Iris pigment epithelial cell (primary cell): Measurements from ENCODE around the gene PSMD3.
"Not testable (repeated sequence)": the region's sequence is repeated elsewhere in the genome, so short reads cannot be mapped to it uniquely, and the experiment has no call there.

Experiments
- DNase-seq: peaks from one replicate; pipeline ENCODE4 v3.0.0-alpha.2; 2011; ENCODE audit warnings: low read depth

The PSMD3 gene

GRCh38 chr17:39980351-39981206, at the start of gene PSMD3:
Gene PSMD3 (plus strand): TSS chr17:39980807. CDS start chr17:39980971, 164 bp downstream.
- peak; percentile 100 for DNase-seq

- DNase-seq, result no peak
Measured at GRCh38 chr17:39933912-39934311, 46.7 kb upstream of the PSMD3 start.

GRCh38 chr17:39934324-39934723, 46.3 kb upstream of the PSMD3 start:
- no peak for DNase-seq

GRCh38 chr17:39935909-39936308, 44.7 kb upstream of the PSMD3 start:
- DNase-seq, result peak; percentile 50

GRCh38 chr17:39937447-39937846, 43.2 kb upstream of the PSMD3 start:
- no peak for DNase-seq

GRCh38 chr17:39938140-39938869, 42.3 kb upstream of the PSMD3 start:
- DNase-seq, result no peak

GRCh38 chr17:39939106-39939505, 41.5 kb upstream of the PSMD3 start:
- no peak for DNase-seq

- DNase-seq, result peak; percentile 97
Measured at GRCh38 chr17:39939588-39940419, 40.8 kb upstream of the PSMD3 start.

- DNase-seq, result no peak
Measured at GRCh38 chr17:39943702-39944392, 36.8 kb upstream of the PSMD3 start.

- no peak for DNase-seq
Measured at GRCh38 chr17:39944393-39944711, 36.3 kb upstream of the PSMD3 start.

- no peak for DNase-seq
Measured at GRCh38 chr17:39946551-39947330, 33.9 kb upstream of the PSMD3 start.

GRCh38 chr17:39948489-39948828, 32.1 kb upstream of the PSMD3 start:
- not testable (repeated sequence) for DNase-seq

- no peak for DNase-seq
Measured at GRCh38 chr17:39949028-39949427, 31.6 kb upstream of the PSMD3 start.

GRCh38 chr17:39950871-39951348, 29.7 kb upstream of the PSMD3 start:
- DNase-seq, result no peak

- DNase-seq, result no peak
Measured at GRCh38 chr17:39951924-39952679, 28.5 kb upstream of the PSMD3 start.

GRCh38 chr17:39952680-39953470, 27.7 kb upstream of the PSMD3 start:
- DNase-seq, result peak; percentile 96

- DNase-seq, result no peak
Measured at GRCh38 chr17:39953471-39953888, 27.1 kb upstream of the PSMD3 start.

GRCh38 chr17:39954876-39955275, 25.7 kb upstream of the PSMD3 start:
- DNase-seq, result no peak

GRCh38 chr17:39955726-39956225, 24.8 kb upstream of the PSMD3 start:
- no peak for DNase-seq
